MM.1S (cell line): ENCODE data around the gene ACACB.
A peak's percentile ranks its signal among the peaks of the same experiment; 100 is the strongest.

Experiments used
- DNase-seq: peaks from one replicate; pipeline ENCODE4 v3.0.0-alpha.2; 2015
- H2AFZ ChIP-seq: fragments of 300-600 bp; sonication (generic); 2 replicates; pipeline ENCODE4 v1.6.0; 2016; ENCODE audit warnings: antibody characterized with exemption, low read length
- H3F3A ChIP-seq: fragments of 300-600 bp; sonication (generic); 2 replicates; pipeline ENCODE4 v1.6.1; 2016; ENCODE audit warnings: mild to moderate bottlenecking, antibody characterized with exemption, low read length, moderate library complexity, mixed read lengths; ENCODE audit not compliant: insufficient read depth
- H3K27ac ChIP-seq: fragments of 300-600 bp; sonication (generic); 2 replicates; pipeline ENCODE4 v1.5.1; 2016; ENCODE audit warnings: mild to moderate bottlenecking, low read length
- H3K27me3 ChIP-seq: fragments of 300-600 bp; sonication (generic); replicated peaks from 2 replicates; pipeline ENCODE4 v1.6.0; 2016; ENCODE audit warnings: low read length; ENCODE audit not compliant: insufficient read depth
- H3K36me3 ChIP-seq: fragments of 300-600 bp; sonication (generic); replicated peaks from 2 replicates; pipeline ENCODE4 v1.6.1; 2016; ENCODE audit warnings: mild to moderate bottlenecking, low read length, mixed read lengths; ENCODE audit not compliant: insufficient read depth
- H3K4me1 ChIP-seq: fragments of 300-600 bp; sonication (generic); 2 replicates; pipeline ENCODE4 v1.6.1; 2016; ENCODE audit warnings: low read length, mixed read lengths
- H3K4me2 ChIP-seq: fragments of 300-600 bp; sonication (generic); 2 replicates; pipeline ENCODE4 v1.6.0; 2016; ENCODE audit warnings: low read depth, low read length
- H3K4me3 ChIP-seq: fragments of 300-600 bp; sonication (generic); 2 replicates; pipeline ENCODE4 v1.5.1; 2016; ENCODE audit warnings: low read length, mixed read lengths
- H3K79me2 ChIP-seq: fragments of 300-600 bp; sonication (generic); 2 replicates; pipeline ENCODE4 v1.6.1; 2016; ENCODE audit warnings: mixed run types, low read length, mixed read lengths
- H3K9ac ChIP-seq: fragments of 300-600 bp; sonication (generic); 2 replicates; pipeline ENCODE4 v1.6.1; 2016; ENCODE audit warnings: low read length, mixed read lengths
- H3K9me2 ChIP-seq: fragments of 300-600 bp; sonication (generic); replicated peaks from 2 replicates; pipeline ENCODE4 v1.6.1; 2016; ENCODE audit warnings: mild to moderate bottlenecking, low read length, mixed read lengths; ENCODE audit not compliant: insufficient read depth
- H3K9me3 ChIP-seq: fragments of 300-600 bp; sonication (generic); replicated peaks from 2 replicates; pipeline ENCODE4 v1.6.1; 2016; ENCODE audit warnings: mild to moderate bottlenecking, low read length, mixed read lengths; ENCODE audit not compliant: insufficient read depth
- H4K20me1 ChIP-seq: fragments of 300-600 bp; sonication (generic); 2 replicates; pipeline ENCODE4 v1.6.1; 2016; ENCODE audit warnings: mild to moderate bottlenecking, low read length, moderate library complexity, mixed read lengths; ENCODE audit not compliant: insufficient read depth
- CTCF ChIP-seq: fragments of 300-600 bp; sonication (generic); IDR thresholded peaks from 2 replicates; pipeline ENCODE4 v1.5.1; 2016; ENCODE audit warnings: antibody characterized with exemption, low read length, mixed read lengths
- EZH2 ChIP-seq: fragments of 300-600 bp; sonication (generic); optimal IDR thresholded peaks from 2 replicates; pipeline ENCODE3; 2017; ENCODE audit warnings: low read depth, mild to moderate bottlenecking, antibody characterized with exemption, low read length, mixed read lengths
- EZH2phosphoT487 ChIP-seq: fragments of 300-600 bp; sonication (generic); IDR thresholded peaks from 2 replicates; pipeline ENCODE4 v1.6.1; 2018; ENCODE audit warnings: antibody characterized with exemption, low read length

ACACB gene

DNA sequence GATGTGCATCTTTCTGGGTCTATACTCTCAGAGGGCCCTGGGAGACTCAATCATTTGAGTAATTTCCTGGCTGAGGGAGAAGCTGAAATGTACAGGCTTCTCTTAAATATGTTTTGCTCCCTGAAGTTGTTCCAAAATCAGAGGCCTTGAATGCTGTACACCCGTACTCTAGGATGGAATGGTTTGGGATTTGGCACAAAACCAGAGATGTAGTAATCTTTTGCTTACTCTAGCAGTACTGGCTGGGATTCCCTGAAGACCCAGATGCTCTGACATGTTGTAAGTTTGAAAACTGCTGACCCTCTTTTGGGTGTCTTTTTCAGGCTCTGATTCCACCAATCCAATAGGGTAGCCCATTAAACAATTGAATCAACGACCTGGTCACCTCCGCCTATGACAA is 10.4 kb downstream of the ACACB start:
- Histone ChIP-seq H3K36me3 (no peaks in the 10 kb centered on the region), H3K4me3 (no peak overlapping the region), H3K27me3 (no peaks in the 10 kb centered on the region), H3K9ac (no peak overlapping the region), H2AFZ (no peak overlapping the region), H3F3A (no peaks in the 10 kb centered on the region), H3K9me2 (no peaks in the 10 kb centered on the region), H3K4me2 (no peak overlapping the region), H3K79me2 (no peaks in the 10 kb centered on the region), H3K9me3 (no peaks in the 10 kb centered on the region), H3K4me1 (peaks cover 15% of the 10 kb centered on the region), H3K27ac (no peak overlapping the region), H4K20me1 (no peaks in the 10 kb centered on the region)
- no peak for DNase-seq
- TF ChIP-seq EZH2phosphoT487 (no peak), CTCF (no peak), EZH2 (no peak)

DNA sequence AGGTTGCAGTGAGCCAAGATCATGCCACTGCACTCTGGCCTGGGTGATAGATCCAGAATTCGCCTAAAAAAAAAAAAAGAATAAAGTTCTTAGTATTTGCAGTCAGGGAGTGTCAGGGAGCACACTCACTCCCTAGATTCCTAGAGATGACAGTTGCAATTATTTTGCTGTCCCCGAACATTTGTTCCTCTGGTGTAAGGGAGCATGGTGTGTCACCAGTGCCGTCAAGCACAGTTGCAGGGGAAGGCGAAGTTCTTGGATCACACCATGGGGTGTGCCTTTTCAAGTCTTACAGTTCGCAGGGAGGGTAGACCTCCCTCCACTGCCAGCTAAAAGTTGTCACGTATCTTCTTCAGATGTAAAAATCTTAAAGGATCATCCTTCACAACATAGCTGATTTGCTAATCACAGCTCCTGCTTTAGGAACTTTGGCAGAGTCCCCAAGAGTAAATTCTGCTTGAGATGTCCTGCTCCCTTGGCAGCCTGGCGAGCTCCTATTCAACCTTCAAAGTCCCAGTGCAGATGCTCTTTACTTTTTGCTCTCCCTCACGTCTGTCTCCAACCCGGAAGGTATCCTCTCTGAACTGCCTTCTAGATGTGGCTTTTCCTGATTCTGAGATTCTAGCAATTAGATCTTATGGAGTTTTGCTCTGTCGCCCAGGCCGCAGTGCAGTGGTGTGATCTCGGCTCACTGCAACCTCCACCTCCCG is 11.3 kb downstream of the ACACB start:
- H3K9me2 ChIP-seq, result no peaks in the 10 kb centered on the region
- H3K9me3 ChIP-seq, result no peaks in the 10 kb centered on the region
- H3K4me1 ChIP-seq, result peaks cover 15% of the 10 kb centered on the region
- DNase-seq, result no peak
- H3K4me2 ChIP-seq, result no peak overlapping the region
- TF ChIP-seq EZH2phosphoT487 (no peak), CTCF (no peak), EZH2 (no peak)
- no peaks in the 10 kb centered on the region for H3K36me3 ChIP-seq
- H3K79me2 ChIP-seq, result peaks cover 4% of the 10 kb centered on the region; the same call in 1 of the 2 replicates
- no peaks in the 10 kb centered on the region for H3F3A ChIP-seq
- H4K20me1 ChIP-seq, result no peaks in the 10 kb centered on the region
- H2AFZ ChIP-seq, result no peak overlapping the region
- no peak overlapping the region for H3K4me3 ChIP-seq
- no peak overlapping the region for H3K9ac ChIP-seq
- no peak overlapping the region for H3K27ac ChIP-seq
- no peaks in the 10 kb centered on the region for H3K27me3 ChIP-seq

- Histone ChIP-seq H3K79me2 (peaks cover 9% of the 10 kb centered on the region; the same call in 1 of the 2 replicates), H3K4me3 (peak overlapping the region; percentile 63), H3K9ac (peak overlapping the region; percentile 69; the same call in 1 of the 2 replicates), H3K9me3 (no peaks in the 10 kb centered on the region), H2AFZ (no peak overlapping the region), H3F3A (no peaks in the 10 kb centered on the region), H3K9me2 (no peaks in the 10 kb centered on the region), H3K36me3 (no peaks in the 10 kb centered on the region), H3K27me3 (no peaks in the 10 kb centered on the region), H3K4me2 (peak overlapping the region; percentile 62), H3K4me1 (peaks cover 7% of the 10 kb centered on the region), H3K27ac (peak overlapping the region; percentile 69; the same call in 1 of the 2 replicates), H4K20me1 (no peaks in the 10 kb centered on the region)
- no peak for DNase-seq
- TF ChIP-seq CTCF, result no peak
- no peak for TF ChIP-seq EZH2
- no peak for TF ChIP-seq EZH2phosphoT487
Observed at GRCh38 chr12:109130297-109131153, 14.1 kb downstream of the ACACB start.
